ENCODE measurements around the gene SALL1. TPM values are rescaled to one million over a fixed set of nuclear protein-coding genes. Genes with fewer than 3 reads are reported as not detected.

The SALL1 gene
- total RNA-seq, 1 experiment from 2014 or later: 101 TPM

DNA sequence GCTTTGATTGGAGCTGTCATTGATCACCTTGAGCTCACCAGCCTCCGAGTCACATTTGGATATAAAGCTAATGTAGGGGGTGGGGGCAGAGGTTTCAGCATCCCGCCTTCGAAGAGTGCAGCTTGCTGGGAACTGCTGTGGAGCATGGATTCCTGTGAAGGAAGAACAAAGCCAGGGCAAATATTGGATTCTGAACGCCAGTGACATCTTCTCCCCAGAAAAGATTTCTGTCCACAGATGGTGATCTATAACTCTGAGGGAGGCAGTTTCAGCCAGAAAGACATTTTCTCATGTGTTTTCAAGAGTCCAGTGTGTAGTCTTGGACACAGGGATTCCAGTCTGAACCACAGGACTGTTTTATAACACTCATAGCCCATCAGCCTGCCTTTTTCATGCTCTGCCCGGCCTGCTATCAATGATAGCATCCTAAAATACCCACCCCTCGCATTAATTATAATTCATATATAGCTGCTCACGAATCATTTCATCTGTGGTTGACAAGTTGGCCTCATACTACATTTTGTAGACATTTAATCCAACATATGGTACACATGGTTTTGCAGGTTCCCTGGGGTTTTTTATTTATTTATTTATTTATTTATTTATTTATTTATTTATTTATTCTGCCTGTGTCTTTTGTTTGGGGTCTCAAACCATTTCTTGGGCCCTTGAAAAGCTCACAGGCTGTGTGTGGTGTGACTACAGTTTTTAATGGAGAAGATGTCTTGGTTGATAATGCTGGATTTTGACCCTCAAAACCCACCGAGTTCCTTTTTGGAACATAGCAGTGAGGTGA is 47.1 kb upstream of the SALL1 start:
- no peak overlapping the region for H3K4me2 ChIP-seq (ENCODE audit: insufficient read depth, insufficient read length, low read length)
- H3T11ph ChIP-seq (ENCODE audit: low read length): no peak overlapping the region

More for the DNA sequence above, 47.1 kb upstream of the SALL1 start:
- Histone ChIP-seq H3K23ac (ENCODE audit: insufficient read length, low read depth, low read length) (no peak overlapping the region), H3K79me2 (ENCODE audit: insufficient read depth, low read length) (no peaks in the 10 kb centered on the region), H3K9ac (ENCODE audit: extremely low read depth, insufficient read length, low read length) (no peak overlapping the region), H2AFZ (ENCODE audit: low read length) (no peak overlapping the region), H2BK5ac (ENCODE audit: insufficient read length, low read length) (no peak overlapping the region), H2AK5ac (ENCODE audit: insufficient read length, low read length) (no peak overlapping the region), H4K5ac (ENCODE audit: insufficient read length, low read depth, low read length) (no peak overlapping the region), H3K4me1 (ENCODE audit: insufficient read depth, low read length) (no peaks in the 10 kb centered on the region), H4K91ac (ENCODE audit: insufficient read length, low read depth, low read length) (no peak overlapping the region), H3K23me2 (ENCODE audit: insufficient read length, low read depth, low read length, poor library complexity, severe bottlenecking) (no peaks in the 10 kb centered on the region), H3K18ac (ENCODE audit: insufficient read length, low read depth, low read length) (no peak overlapping the region), H4K20me1 (ENCODE audit: control insufficient read depth, insufficient read depth, insufficient read length) (no peaks in the 10 kb centered on the region), H3K14ac (ENCODE audit: insufficient read depth, low read length) (no peak overlapping the region), H3K79me1 (ENCODE audit: insufficient read depth, low read depth, low read length, poor library complexity, severe bottlenecking) (no peaks in the 10 kb centered on the region), H2BK12ac (ENCODE audit: insufficient read length, low read depth, low read length) (no peak overlapping the region), H3K4ac (ENCODE audit: low read depth, low read length) (no peak overlapping the region), H3K27me3 (ENCODE audit: insufficient read depth, low read length) (no peaks in the 10 kb centered on the region), H3K56ac (ENCODE audit: insufficient read length, low read depth, low read length) (no peak overlapping the region), H2BK20ac (ENCODE audit: low read depth, low read length, poor library complexity, severe bottlenecking) (no peak overlapping the region), H2BK120ac (ENCODE audit: low read depth, low read length, poor library complexity, severe bottlenecking) (no peak overlapping the region), H4K8ac (replicated peaks; ENCODE audit: insufficient read length, low read depth, low read length) (no peak overlapping the region), H3K27ac (ENCODE audit: insufficient read length, low read depth, low read length) (no peak overlapping the region), H2BK15ac (ENCODE audit: low read depth, low read length) (no peak overlapping the region), H3K9me3 (ENCODE audit: control insufficient read depth, low read depth, low read length) (no peaks in the 10 kb centered on the region)
- no CpG with 5 or more reads among the region's 8 CpGs for WGBS (ENCODE audit: extremely low coverage, insufficient read length, low lambda C conversion rate)
- peaks cover 12 to 13% of the 10 kb centered on the region in 2 experiments for H3K9me3 Mint-ChIP-seq
- 0 out of 4 replicates have a peak, but pooled peaks cover 2% of the 10 kb centered on the region in 2 experiments for H3K4me1 Mint-ChIP-seq
- TF ChIP-seq, protein P1, sequence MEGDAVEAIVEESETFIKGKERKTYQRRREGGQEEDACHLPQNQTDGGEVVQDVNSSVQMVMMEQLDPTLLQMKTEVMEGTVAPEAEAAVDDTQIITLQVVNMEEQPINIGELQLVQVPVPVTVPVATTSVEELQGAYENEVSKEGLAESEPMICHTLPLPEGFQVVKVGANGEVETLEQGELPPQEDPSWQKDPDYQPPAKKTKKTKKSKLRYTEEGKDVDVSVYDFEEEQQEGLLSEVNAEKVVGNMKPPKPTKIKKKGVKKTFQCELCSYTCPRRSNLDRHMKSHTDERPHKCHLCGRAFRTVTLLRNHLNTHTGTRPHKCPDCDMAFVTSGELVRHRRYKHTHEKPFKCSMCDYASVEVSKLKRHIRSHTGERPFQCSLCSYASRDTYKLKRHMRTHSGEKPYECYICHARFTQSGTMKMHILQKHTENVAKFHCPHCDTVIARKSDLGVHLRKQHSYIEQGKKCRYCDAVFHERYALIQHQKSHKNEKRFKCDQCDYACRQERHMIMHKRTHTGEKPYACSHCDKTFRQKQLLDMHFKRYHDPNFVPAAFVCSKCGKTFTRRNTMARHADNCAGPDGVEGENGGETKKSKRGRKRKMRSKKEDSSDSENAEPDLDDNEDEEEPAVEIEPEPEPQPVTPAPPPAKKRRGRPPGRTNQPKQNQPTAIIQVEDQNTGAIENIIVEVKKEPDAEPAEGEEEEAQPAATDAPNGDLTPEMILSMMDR (conservative IDR thresholded peaks at IDR 0.05): no peak
- no peak for DNase-seq
- H3K4me3 Mint-ChIP-seq: no peak overlapping the region
- peaks cover 2% of the 10 kb centered on the region; the same call in 1 of the 2 replicates for H3K27me3 Mint-ChIP-seq (ENCODE audit: low read depth)
- peaks cover 7 to 14% (median 8%) of the 10 kb centered on the region in 3 experiments for H3K36me3 Mint-ChIP-seq (ENCODE audit: insufficient read depth in 1 of 3, low read depth in 3 of 3)
- H3K27ac Mint-ChIP-seq: no peak overlapping the region
